SHP77 treated with DMSO at 0.1 percent for 48 hours (cell line): ENCODE data around the gene REEP1.

Experiments
- DNase-seq: peaks from one replicate; lab custom pipeline; 2025; lab: John Stamatoyannopoulos, UW

Gene REEP1

GRCh38 chr2:86337244-86337835, at the start of gene REEP1:
Gene REEP1, minus strand, starts transcription at chr2:86337626. Its CDS starts 116 bp downstream, at chr2:86337510.
- DNase-seq = no peak

- DNase-seq = no peak
Observed at GRCh38 chr2:86383844-86384243, 46.4 kb upstream of the REEP1 start.

GRCh38 chr2:86382698-86383097, 45.3 kb upstream of the REEP1 start:
- DNase-seq = no peak

GRCh38 chr2:86382108-86382507, 44.7 kb upstream of the REEP1 start:
- DNase-seq = no peak

GRCh38 chr2:86378469-86378868, 41.0 kb upstream of the REEP1 start:
- no peak for DNase-seq

- no peak for DNase-seq
Observed at GRCh38 chr2:86375623-86376022, 38.2 kb upstream of the REEP1 start.

- peak; percentile 12 for DNase-seq
Observed at GRCh38 chr2:86372641-86373502, 35.4 kb upstream of the REEP1 start.

GRCh38 chr2:86372133-86372532, 34.7 kb upstream of the REEP1 start:
- DNase-seq = no peak

- no peak for DNase-seq
Observed at GRCh38 chr2:86371527-86371926, 34.1 kb upstream of the REEP1 start.

- DNase-seq = no peak
Observed at GRCh38 chr2:86370579-86370978, 33.2 kb upstream of the REEP1 start.

GRCh38 chr2:86368161-86368824, 30.9 kb upstream of the REEP1 start:
- DNase-seq = no peak

- DNase-seq = no peak
Observed at GRCh38 chr2:86367499-86367777, 30.0 kb upstream of the REEP1 start.

GRCh38 chr2:86366651-86367498, 29.4 kb upstream of the REEP1 start:
- no peak for DNase-seq

- DNase-seq = no peak
Observed at GRCh38 chr2:86364894-86365293, 27.5 kb upstream of the REEP1 start.

- DNase-seq = no peak
Observed at GRCh38 chr2:86360776-86361175, 23.4 kb upstream of the REEP1 start.

GRCh38 chr2:86358957-86359356, 21.5 kb upstream of the REEP1 start:
- DNase-seq = no peak

- DNase-seq = no peak
Observed at GRCh38 chr2:86357392-86357963, 20.1 kb upstream of the REEP1 start.

- DNase-seq = no peak
Observed at GRCh38 chr2:86352727-86353221, 15.3 kb upstream of the REEP1 start.

GRCh38 chr2:86352137-86352726, 14.8 kb upstream of the REEP1 start:
- no peak for DNase-seq

GRCh38 chr2:86350751-86351150, 13.3 kb upstream of the REEP1 start:
- no peak for DNase-seq

- DNase-seq = no peak
Observed at GRCh38 chr2:86347401-86347800, 10.0 kb upstream of the REEP1 start.
